H9 (cell line): Measurements from ENCODE around the gene FFAR3. TPM values are rescaled to one million over a fixed set of nuclear protein-coding genes. Genes with fewer than 3 reads are reported as not detected.

Experiments used
- DNase-seq: peaks from one replicate; pipeline ENCODE4 v3.0.0-alpha.2; 2017
- H2AFZ ChIP-seq: one replicate; pipeline ENCODE4 v1.6.1; 2013; ENCODE audit warnings: mild to moderate bottlenecking, low read length, control low read depth, moderate library complexity
- H2AK5ac ChIP-seq: 2 replicates; pipeline ENCODE4 v1.6.1; 2013; ENCODE audit warnings: low read length, control low read depth, mixed read lengths; ENCODE audit not compliant: insufficient read length
- H2BK120ac ChIP-seq: one replicate; pipeline ENCODE4 v1.6.1; 2013; ENCODE audit warnings: low read depth, mild to moderate bottlenecking, low read length, control low read depth, inconsistent platforms; ENCODE audit not compliant: poor library complexity, severe bottlenecking
- H2BK12ac ChIP-seq: 2 replicates; pipeline ENCODE4 v1.6.1; 2013; ENCODE audit warnings: low read length, control low read depth, mixed read lengths, low read depth; ENCODE audit not compliant: insufficient read length
- H2BK15ac ChIP-seq: 2 replicates; pipeline ENCODE4 v1.6.1; 2013; ENCODE audit warnings: low read depth, low read length, control low read depth
- H2BK20ac ChIP-seq: one replicate; pipeline ENCODE4 v1.6.1; 2013; ENCODE audit warnings: low read depth, mild to moderate bottlenecking, low read length, control low read depth, inconsistent platforms; ENCODE audit not compliant: poor library complexity, severe bottlenecking
- H2BK5ac ChIP-seq: 2 replicates; pipeline ENCODE4 v1.6.1; 2013; ENCODE audit warnings: low read length, control low read depth, mixed read lengths; ENCODE audit not compliant: insufficient read length
- H3K14ac ChIP-seq: 2 replicates; pipeline ENCODE4 v1.6.1; 2013; ENCODE audit warnings: low read length, control low read depth; ENCODE audit not compliant: insufficient read depth
- H3K18ac ChIP-seq: 2 replicates; pipeline ENCODE4 v1.6.1; 2013; ENCODE audit warnings: low read depth, mild to moderate bottlenecking, mixed read lengths, low read length, control low read depth; ENCODE audit not compliant: insufficient read length
- H3K23ac ChIP-seq: 2 replicates; pipeline ENCODE4 v1.6.1; 2013; ENCODE audit warnings: low read length, control low read depth, mixed read lengths, low read depth; ENCODE audit not compliant: insufficient read length
- H3K23me2 ChIP-seq: 2 replicates; pipeline ENCODE4 v1.6.1; 2013; ENCODE audit warnings: low read depth, mild to moderate bottlenecking, mixed read lengths, low read length, control low read depth; ENCODE audit not compliant: insufficient read length, poor library complexity, severe bottlenecking
- H3K27ac ChIP-seq: 2 replicates; pipeline ENCODE4 v1.5.1; 2013; ENCODE audit warnings: low read length, control low read depth, mixed read lengths, low read depth; ENCODE audit not compliant: insufficient read length
- H3K27me3 ChIP-seq: 2 replicates; pipeline ENCODE4 v1.6.1; 2013; ENCODE audit warnings: low read length, control low read depth, inconsistent platforms; ENCODE audit not compliant: insufficient read depth
- H3K4ac ChIP-seq: 2 replicates; pipeline ENCODE4 v1.6.1; 2013; ENCODE audit warnings: low read depth, mild to moderate bottlenecking, control low read depth, inconsistent platforms, low read length, moderate library complexity
- H3K4me1 ChIP-seq: 2 replicates; pipeline ENCODE4 v1.6.1; 2013; ENCODE audit warnings: low read length, control low read depth, inconsistent platforms; ENCODE audit not compliant: insufficient read depth
- H3K4me2 ChIP-seq: 2 replicates; pipeline ENCODE4 v1.6.1; 2013; ENCODE audit warnings: low read length, control low read depth, mixed read lengths; ENCODE audit not compliant: insufficient read length, insufficient read depth
- H3K56ac ChIP-seq: 2 replicates; pipeline ENCODE4 v1.6.1; 2013; ENCODE audit warnings: low read depth, mild to moderate bottlenecking, mixed read lengths, low read length, control low read depth; ENCODE audit not compliant: insufficient read length
- H3K79me1 ChIP-seq: 2 replicates; pipeline ENCODE4 v1.6.1; 2013; ENCODE audit warnings: low read depth, mild to moderate bottlenecking, moderate library complexity, low read length, control low read depth, inconsistent platforms; ENCODE audit not compliant: insufficient read depth, poor library complexity, severe bottlenecking
- H3K79me2 ChIP-seq: 2 replicates; pipeline ENCODE4 v1.6.1; 2013; ENCODE audit warnings: low read length, control low read depth, inconsistent platforms; ENCODE audit not compliant: insufficient read depth
- H3K9ac ChIP-seq: 2 replicates; pipeline ENCODE4 v1.6.1; 2013; ENCODE audit warnings: low read length, control low read depth, mixed read lengths; ENCODE audit not compliant: insufficient read length; ENCODE audit errors: extremely low read depth
- H3K9me3 ChIP-seq: one replicate; pipeline ENCODE4 v1.6.1; 2013; ENCODE audit warnings: low read depth, low read length, inconsistent platforms; ENCODE audit not compliant: control insufficient read depth
- H3T11ph ChIP-seq: one replicate; pipeline ENCODE4 v1.6.1; 2013; ENCODE audit warnings: mild to moderate bottlenecking, low read length, control low read depth, inconsistent platforms
- H4K20me1 ChIP-seq: one replicate; pipeline ENCODE4 v1.6.1; 2013; ENCODE audit not compliant: control insufficient read depth, insufficient read length, insufficient read depth
- H4K5ac ChIP-seq: 2 replicates; pipeline ENCODE4 v1.6.1; 2013; ENCODE audit warnings: low read depth, mild to moderate bottlenecking, mixed read lengths, low read length, control low read depth; ENCODE audit not compliant: insufficient read length
- H4K8ac ChIP-seq: replicated peaks from 2 replicates; pipeline ENCODE4 v1.6.1; 2013; ENCODE audit warnings: low read length, control low read depth, mixed read lengths, low read depth; ENCODE audit not compliant: insufficient read length
- H4K91ac ChIP-seq: 2 replicates; pipeline ENCODE4 v1.6.1; 2013; ENCODE audit warnings: low read depth, mild to moderate bottlenecking, moderate library complexity, mixed read lengths, low read length, control low read depth; ENCODE audit not compliant: insufficient read length
- H3K27ac Mint-ChIP-seq, 3 experiments: 2 replicates in 2 of 3; 3 replicates in 1 of 3; pipeline ENCODE4 v1.8.0; 2020 to 2021; ENCODE audit warnings: mixed read lengths in 3 of 3, mild to moderate bottlenecking in 1 of 3, moderate library complexity in 1 of 3
- H3K27me3 Mint-ChIP-seq: 2 replicates; pipeline ENCODE4 v1.8.0; 2021; ENCODE audit warnings: low read depth, mild to moderate bottlenecking, moderate library complexity, mixed read lengths
- H3K36me3 Mint-ChIP-seq, 3 experiments: 2 replicates in 2 of 3; 3 replicates in 1 of 3; pipeline ENCODE4 v1.8.0; 2020 to 2021; ENCODE audit warnings: low read depth in 3 of 3, mixed read lengths in 3 of 3; ENCODE audit not compliant: insufficient read depth in 1 of 3
- H3K4me1 Mint-ChIP-seq, 2 experiments: 2 replicates each; pipeline ENCODE4 v1.8.0; 2020; ENCODE audit warnings: mixed read lengths in 2 of 2
- H3K4me3 Mint-ChIP-seq, 2 experiments: 2 replicates in 1 of 2; 3 replicates in 1 of 2; pipeline ENCODE4 v1.8.0; 2020 to 2021; ENCODE audit warnings: mild to moderate bottlenecking in 2 of 2, mixed read lengths in 2 of 2, moderate library complexity in 1 of 2
- H3K9me3 Mint-ChIP-seq, 2 experiments: 2 replicates in 1 of 2; 3 replicates in 1 of 2; pipeline ENCODE4 v1.8.0; 2020; ENCODE audit warnings: mild to moderate bottlenecking in 2 of 2, mixed read lengths in 2 of 2, moderate library complexity in 1 of 2
- CTCF ChIP-seq: fragments of 200-600 bp; sonication (generic); conservative IDR thresholded peaks from 3 replicates; pipeline ENCODE4 v1.8.0; 2021; ENCODE audit warnings: antibody characterized with exemption, mild to moderate bottlenecking
- WGBS: extraction: QIAGEN DNeasy Blood & Tissue Kit; methylation state at CpG from one replicate; pipeline ENCODE4 v1.1.7; 2013; ENCODE audit warnings: missing lambda C conversion rate, low lambda C conversion rate, mixed read lengths; ENCODE audit not compliant: insufficient read length; ENCODE audit errors: extremely low coverage; 5-methylcytosine and 5-hydroxymethylcytosine counted together
- long read RNA-seq: library from polyadenylated mRNA; unstranded; transcript quantifications from one replicate; pipeline ENCODE4 v2.0.0, GENCODE V29; 2020
- total RNA-seq: library from RNA; stranded (reverse); gene quantifications from 2 replicates; pipeline ENCODE4 v1.2.1, GENCODE V29; 2021

The FFAR3 gene
- total RNA-seq: not detected in 2 replicates
- long read RNA-seq: 0 reads

- no peaks in the 10 kb centered on the region for H3K4me1 ChIP-seq
- no peak within 1 kb of the TSS for H3K27ac ChIP-seq
- H3K14ac ChIP-seq: no peak within 1 kb of the TSS
- no peak within 1 kb of the TSS for H3K56ac ChIP-seq
- no peaks in the 10 kb centered on the region for H3K23me2 ChIP-seq
- WGBS: no CpG with 5 or more reads among the region's 18 CpGs
- no peak within 1 kb of the TSS for H3K23ac ChIP-seq
- Mint-ChIP-seq H3K27ac (no peak within 1 kb of the TSS), H3K4me1 (peaks cover 3 to 5% of the 10 kb centered on the region in 2 experiments; a peak in 3 of 4 replicates), H3K9me3 (no peaks in the 10 kb centered on the region), H3K4me3 (no peak within 1 kb of the TSS), H3K36me3 (no peaks in the 10 kb centered on the region), H3K27me3 (no peaks in the 10 kb centered on the region; the same call in none of the 2 replicates)
- H4K5ac ChIP-seq: no peak within 1 kb of the TSS
- H2AK5ac ChIP-seq: no peak within 1 kb of the TSS
- H3K27me3 ChIP-seq: no peaks in the 10 kb centered on the region
- H2BK120ac ChIP-seq: no peak within 1 kb of the TSS
- no peak within 1 kb of the TSS for H3K4ac ChIP-seq
- H3K9me3 ChIP-seq: no peaks in the 10 kb centered on the region
- no peak within 1 kb of the TSS for H3T11ph ChIP-seq
- H4K91ac ChIP-seq: no peak within 1 kb of the TSS
- no peak within 1 kb of the TSS for H3K4me2 ChIP-seq
- H2BK20ac ChIP-seq: no peak within 1 kb of the TSS
- H3K79me2 ChIP-seq: no peaks in the 10 kb centered on the region
- no peak within 1 kb of the TSS for H2BK15ac ChIP-seq
- H3K9ac ChIP-seq: no peak within 1 kb of the TSS
- H3K18ac ChIP-seq: no peak within 1 kb of the TSS
- no peaks in the 10 kb centered on the region for H3K79me1 ChIP-seq
- no peak for TF ChIP-seq CTCF
- no peak within 1 kb of the TSS for H2BK12ac ChIP-seq
- no peak for DNase-seq
- H2BK5ac ChIP-seq: no peak within 1 kb of the TSS
- no peak within 1 kb of the TSS for H4K8ac ChIP-seq
- H4K20me1 ChIP-seq: peaks cover 4% of the 10 kb centered on the region
- H2AFZ ChIP-seq: no peak within 1 kb of the TSS
These were observed at the start of gene FFAR3 for GRCh38 chr19:35357867-35358573. TSS of gene FFAR3 (plus strand) at chr19:35358460. CDS start at chr19:35358891, 431 bp downstream.
